HG03039 (cell line): ENCODE results near the gene CNR1.
"Not testable (repeated sequence)": the region's sequence is repeated elsewhere in the genome, so short reads cannot be mapped to it uniquely, and the experiment has no call there.

Experiments used
- ATAC-seq: cut with Tn5 transposase; IDR thresholded peaks from one replicate; pipeline ENCODE4 v1.9.1; 2021; ENCODE audit warnings: mild to moderate bottlenecking, moderate library complexity; ENCODE audit not compliant: unreplicated experiment

The CNR1 gene

DNA sequence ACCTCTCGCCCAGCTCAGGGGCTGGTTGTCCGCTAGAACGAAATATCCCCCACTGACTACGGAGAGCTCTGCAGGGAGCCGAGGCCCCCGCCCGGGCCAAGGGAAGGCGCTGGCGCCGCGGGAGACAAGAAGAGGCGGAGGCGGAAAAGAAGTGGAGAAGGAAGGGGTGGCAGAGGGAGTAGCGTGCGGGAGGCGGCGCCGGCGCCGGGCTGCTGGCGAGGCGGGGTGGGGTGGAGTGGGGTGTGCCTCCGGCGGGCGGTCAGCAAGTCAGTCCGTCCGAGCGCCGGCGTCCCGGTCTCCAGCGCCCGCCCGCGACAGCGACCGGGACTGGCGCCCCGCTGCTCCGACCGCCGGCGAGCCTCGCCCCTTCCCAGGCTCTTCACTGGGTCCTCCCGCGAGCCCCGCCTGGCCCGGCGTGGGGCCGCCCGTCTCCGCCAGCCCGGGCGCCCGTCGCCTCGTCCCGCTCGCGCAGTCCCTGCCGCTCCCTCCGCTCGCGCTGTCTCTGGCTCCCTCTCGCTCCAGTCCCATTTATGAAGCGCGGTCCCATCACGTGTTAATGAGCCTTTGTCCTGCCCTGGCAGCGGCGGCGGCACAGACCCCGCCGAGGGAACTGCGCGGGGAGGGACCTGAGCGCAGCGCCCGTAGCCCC lies at the start of gene CNR1:
Gene CNR1 (minus strand): TSS at position 504 of the 649 bp plus-strand sequence. CDS start 21,073 bp downstream, outside the sequence.
- ATAC-seq = peak; percentile 42

DNA sequence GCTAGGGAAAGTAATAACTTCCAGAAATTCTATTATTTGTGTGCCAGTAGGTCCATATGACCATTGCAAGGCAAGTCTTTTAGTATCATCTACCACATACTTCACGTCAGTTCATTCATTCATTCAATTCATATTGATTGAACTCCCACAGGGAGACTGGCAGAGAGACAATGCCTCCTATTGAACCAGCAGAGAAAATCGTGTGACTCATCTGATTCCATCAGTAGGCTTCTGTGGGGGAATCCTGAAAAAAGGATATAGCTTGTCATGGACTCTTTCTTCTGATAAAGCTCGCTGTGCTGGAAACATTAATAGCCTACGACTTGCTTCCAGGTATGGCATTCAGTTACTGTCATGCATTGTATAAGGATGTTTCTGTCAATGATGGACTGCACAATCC lies 45.3 kb upstream of the CNR1 start:
- ATAC-seq = no peak

GRCh38 chr6:88209301-88209700 lies 43.2 kb upstream of the CNR1 start:
- ATAC-seq = no peak

GRCh38 chr6:88208726-88209125 lies 42.6 kb upstream of the CNR1 start:
- ATAC-seq = no peak

GRCh38 chr6:88201734-88202133 lies 35.6 kb upstream of the CNR1 start:
- not testable (repeated sequence) for ATAC-seq

DNA sequence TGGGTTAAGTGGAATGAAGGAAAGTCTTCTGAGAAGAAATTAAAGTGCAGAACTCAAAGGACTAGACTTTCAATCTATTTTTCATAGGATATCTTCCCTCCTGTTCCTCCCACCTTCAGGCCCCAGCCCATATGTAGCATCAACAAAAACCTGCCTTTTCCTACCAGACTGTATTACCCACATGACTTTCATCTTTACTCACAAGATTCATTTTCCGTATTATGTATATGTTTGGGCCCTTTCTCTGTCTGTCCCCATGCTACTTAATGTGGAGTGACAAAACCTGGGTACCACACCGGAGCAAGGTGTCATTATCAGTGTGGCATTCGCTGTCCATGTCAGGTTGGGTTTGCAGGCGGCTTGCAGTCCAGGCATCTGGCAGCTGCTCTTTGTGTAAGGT lies 18.8 kb upstream of the CNR1 start:
- ATAC-seq = no peak

DNA sequence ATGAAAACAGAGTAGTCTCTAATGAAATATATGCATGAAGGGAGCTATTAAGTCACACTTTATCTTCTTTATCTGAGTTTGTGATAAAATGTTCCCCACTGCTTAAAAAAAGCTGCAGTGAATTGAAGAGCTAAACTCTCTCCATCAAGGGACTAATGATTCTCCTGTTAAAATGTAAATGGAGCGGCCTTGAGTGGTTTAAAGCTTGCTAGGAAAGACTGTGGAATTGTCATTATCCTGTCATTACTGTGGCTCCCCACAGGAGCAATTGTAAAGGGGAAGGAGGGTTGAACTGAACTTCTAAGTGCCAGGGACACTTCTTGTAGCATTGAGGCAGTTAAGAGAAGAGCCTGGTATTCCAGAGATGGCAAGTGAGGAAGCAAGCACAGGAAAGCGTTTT lies 17.3 kb upstream of the CNR1 start:
- ATAC-seq = no peak

- peak; percentile 41 for ATAC-seq
Measured at GRCh38 chr6:88179692-88180091, 13.5 kb upstream of the CNR1 start.

DNA sequence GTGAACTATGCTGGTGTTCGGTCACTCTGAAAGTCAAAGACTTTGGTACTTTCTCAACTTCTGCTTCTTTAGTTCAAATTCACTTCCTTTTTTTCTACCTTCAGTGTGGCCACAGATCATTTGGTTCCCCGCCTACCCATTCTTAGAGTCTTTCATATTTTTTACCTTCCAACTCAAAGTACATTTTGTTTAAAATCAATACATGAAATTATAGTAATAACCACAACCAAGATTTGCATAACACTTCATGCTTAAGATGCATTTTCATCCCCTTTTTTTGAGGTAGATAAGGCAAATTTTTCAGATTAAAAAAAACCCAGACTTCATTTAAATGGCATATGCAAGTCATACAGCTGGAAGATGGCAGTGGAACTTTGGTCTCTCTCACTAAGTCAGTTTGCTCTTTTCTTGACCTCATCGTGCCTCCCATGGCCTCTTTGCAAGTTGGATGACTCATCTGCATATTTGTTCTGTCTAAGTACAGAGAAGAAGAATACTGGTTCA lies 11.9 kb upstream of the CNR1 start:
- ATAC-seq = peak; percentile 73

GRCh38 chr6:88174906-88175305 lies 8.8 kb upstream of the CNR1 start:
- ATAC-seq = no peak

DNA sequence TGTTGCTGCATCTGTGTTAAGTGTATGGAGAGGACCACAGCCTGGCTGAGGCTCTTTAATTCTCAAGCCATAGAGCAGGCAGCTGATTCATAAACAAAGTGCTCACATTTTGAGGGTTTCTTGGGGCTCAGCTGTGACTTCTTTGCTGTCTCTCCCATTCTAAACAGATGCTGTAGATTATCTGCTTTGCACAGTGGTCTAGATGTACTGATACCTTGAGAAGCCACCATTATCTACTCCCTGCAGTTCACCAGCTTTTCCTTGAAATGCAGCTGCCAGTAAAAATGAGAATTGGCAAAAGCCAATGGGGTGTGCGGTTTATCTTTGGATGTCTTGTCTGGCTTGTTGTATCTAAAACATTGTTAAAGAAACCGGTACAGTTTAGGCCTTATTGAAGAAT lies 5.2 kb upstream of the CNR1 start:
- ATAC-seq = no peak

GRCh38 chr6:88168362-88168761 lies 2.2 kb upstream of the CNR1 start:
- no peak for ATAC-seq

DNA sequence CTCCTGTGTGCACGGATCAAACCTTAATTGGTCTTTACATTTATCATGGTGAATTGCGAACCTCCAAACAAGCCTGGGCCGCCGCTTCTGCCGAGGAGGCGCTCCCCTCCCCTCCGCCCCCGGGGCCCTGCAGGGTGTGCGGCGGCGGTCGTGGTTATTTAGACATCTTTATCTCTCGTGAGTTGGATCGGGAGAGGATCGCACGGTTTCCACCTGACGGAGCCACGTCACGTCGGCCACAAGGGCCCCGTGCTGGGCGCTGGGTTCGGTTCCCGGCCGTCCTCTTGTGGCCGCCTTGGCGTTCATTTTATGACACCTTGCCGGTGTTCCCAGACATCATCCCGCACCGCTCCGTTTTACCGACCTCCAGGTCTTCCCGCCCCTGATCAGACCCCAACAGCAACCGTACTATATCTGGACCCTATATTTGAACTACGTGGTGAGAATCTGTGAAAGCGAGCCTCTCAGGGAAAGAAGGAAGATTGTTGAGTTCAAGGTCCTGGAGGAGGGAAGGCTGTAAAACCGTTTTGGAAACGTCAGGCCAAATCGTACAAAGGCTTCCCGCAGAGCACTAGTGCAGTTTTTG lies 1.3 kb upstream of the CNR1 start:
- ATAC-seq = no peak

GRCh38 chr6:88166493-88167351 lies 575 bp upstream of the CNR1 start:
- ATAC-seq = peak; percentile 29

GRCh38 chr6:88165087-88165843 lies 882 bp downstream of the CNR1 start:
- peak; percentile 1 for ATAC-seq

DNA sequence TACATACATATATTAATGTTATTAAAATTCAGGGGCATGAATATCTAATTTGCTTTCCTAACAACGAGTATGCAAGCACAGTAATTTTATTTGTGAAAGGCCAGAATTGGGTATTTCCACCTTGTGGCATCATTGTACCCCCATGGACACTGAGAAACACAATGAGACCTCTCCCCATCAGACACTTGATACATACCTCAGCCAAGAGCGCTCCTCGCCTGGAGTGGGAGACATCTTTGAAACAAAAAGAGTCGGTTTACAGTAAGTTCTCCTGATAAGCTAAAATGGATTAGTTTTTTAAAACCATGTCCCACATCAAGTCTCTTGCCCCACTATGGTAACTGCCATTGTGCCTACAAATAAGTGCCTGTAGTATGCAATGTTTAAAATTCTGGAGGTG lies 2.1 kb downstream of the CNR1 start:
- ATAC-seq = no peak

- no peak for ATAC-seq
Measured at GRCh38 chr6:88163616-88164015, 2.5 kb downstream of the CNR1 start.

- no peak for ATAC-seq
Measured at GRCh38 chr6:88161940-88162339, 4.2 kb downstream of the CNR1 start.

GRCh38 chr6:88157106-88157505 lies 9.0 kb downstream of the CNR1 start:
- ATAC-seq = no peak

- ATAC-seq = no peak
Measured at GRCh38 chr6:88145298-88145963, 20.7 kb downstream of the CNR1 start.
